HUES64 (cell line): ENCODE results near the gene RPP21.

Experiments used
- H3K27ac ChIP-seq: 2 replicates; pipeline ENCODE4 v1.7.0; 2013; ENCODE audit warnings: low read depth, low read length, inconsistent platforms
- H3K27me3 ChIP-seq: 2 replicates; pipeline ENCODE4 v1.6.1; 2013; ENCODE audit warnings: mild to moderate bottlenecking, low read length; ENCODE audit not compliant: insufficient read depth
- H3K36me3 ChIP-seq: 2 replicates; pipeline ENCODE4 v1.6.1; 2013; ENCODE audit warnings: mild to moderate bottlenecking, low read length; ENCODE audit not compliant: insufficient read depth
- H3K4me1 ChIP-seq: 2 replicates; pipeline ENCODE4 v1.6.1; 2013; ENCODE audit warnings: mild to moderate bottlenecking, low read length, moderate library complexity; ENCODE audit not compliant: insufficient read depth
- H3K4me3 ChIP-seq: 2 replicates; pipeline ENCODE4 v1.5.1; 2013; ENCODE audit warnings: mild to moderate bottlenecking, low read length, moderate library complexity
- H3K9ac ChIP-seq: 2 replicates; pipeline ENCODE4 v1.6.1; 2013; ENCODE audit warnings: mild to moderate bottlenecking, low read depth, low read length
- H3K9me3 ChIP-seq: 2 replicates; pipeline ENCODE4 v1.6.1; 2013; ENCODE audit warnings: low read depth, low read length; ENCODE audit not compliant: insufficient read depth
- WGBS: fragments of 150-250, 120-280 bp; methylation state at CpG from one replicate; pipeline ENCODE4 v1.1.7; 2013; ENCODE audit warnings: missing lambda C conversion rate; 5-methylcytosine and 5-hydroxymethylcytosine counted together

The RPP21 gene

DNA sequence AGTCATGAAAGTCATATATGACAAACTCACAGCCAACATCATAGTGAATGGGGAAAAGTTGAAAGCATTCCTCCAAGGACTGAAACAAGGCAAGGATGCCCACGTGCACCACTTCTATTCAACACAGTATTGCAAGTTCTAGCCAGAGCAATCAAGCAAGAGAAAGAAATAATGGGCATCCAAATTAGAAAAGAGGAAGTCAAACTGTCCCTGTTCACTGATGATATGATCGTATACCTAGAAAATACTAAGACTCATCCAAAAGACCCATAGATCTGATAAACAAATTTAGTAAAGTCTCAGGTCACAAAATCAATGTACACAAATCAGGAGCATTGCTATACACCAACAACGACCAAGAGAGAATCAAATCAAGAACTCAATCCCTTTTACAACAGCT, 41.2 kb downstream of the RPP21 start:
- H3K27me3 ChIP-seq, result peaks cover 49% of the 10 kb centered on the region
- peaks cover under 1% of the 10 kb centered on the region; the same call in 1 of the 2 replicates for H3K4me1 ChIP-seq
- no peak overlapping the region for H3K27ac ChIP-seq
- H3K9me3 ChIP-seq, result no peaks in the 10 kb centered on the region
- no peaks in the 10 kb centered on the region for H3K36me3 ChIP-seq
- H3K4me3 ChIP-seq, result no peak overlapping the region
- WGBS, result 50% methylated on average over 3 of the region's 3 CpGs
- H3K9ac ChIP-seq, result no peak overlapping the region

DNA sequence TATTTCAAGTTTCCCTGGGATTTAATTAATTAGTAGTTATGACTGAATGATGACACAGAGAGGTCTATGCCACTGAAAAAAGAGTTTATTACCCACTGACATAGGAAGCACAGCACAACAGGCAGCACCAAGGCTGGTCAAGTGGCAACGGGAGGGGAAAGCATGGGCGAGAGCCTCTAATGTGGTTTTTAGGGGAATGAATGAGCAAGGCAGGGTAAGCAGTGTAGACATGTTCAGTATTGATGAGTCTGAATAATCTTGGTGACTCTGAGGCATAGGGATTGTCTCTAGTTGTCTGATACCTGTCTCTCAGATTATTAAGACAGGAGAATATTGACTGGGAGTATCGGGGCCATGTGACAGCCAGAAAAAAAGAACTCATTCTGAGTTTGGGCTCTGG, 46.3 kb downstream of the RPP21 start:
- WGBS, result 58% methylated on average over 3 of the region's 3 CpGs
- Histone ChIP-seq H3K4me1 (peaks cover 8% of the 10 kb centered on the region), H3K9me3 (no peaks in the 10 kb centered on the region), H3K27me3 (peaks cover 26% of the 10 kb centered on the region), H3K36me3 (no peaks in the 10 kb centered on the region), H3K9ac (no peak overlapping the region), H3K4me3 (no peak overlapping the region), H3K27ac (no peak overlapping the region)

DNA sequence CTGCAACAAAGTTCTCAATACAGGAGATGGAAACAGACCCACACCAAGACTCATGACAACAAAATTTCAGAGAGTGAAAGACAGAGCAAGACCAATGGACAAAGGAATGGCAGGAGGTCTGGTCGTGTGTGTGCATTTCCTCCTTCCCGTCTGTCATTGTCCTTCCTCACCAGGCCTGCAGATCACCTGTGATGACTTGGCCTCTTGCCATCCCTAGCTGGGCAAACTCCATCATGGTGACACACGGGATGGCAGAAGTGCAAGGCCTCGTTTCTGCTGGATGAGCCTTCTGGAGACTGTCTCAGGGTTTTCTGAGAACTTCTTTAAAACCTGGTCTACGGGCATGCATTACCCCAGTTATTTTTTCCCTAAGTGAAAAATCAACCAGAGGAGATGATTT, 49.2 kb downstream of the RPP21 start:
- Histone ChIP-seq H3K4me1 (peaks cover 8% of the 10 kb centered on the region), H3K9ac (no peak overlapping the region), H3K27me3 (peaks cover 11% of the 10 kb centered on the region), H3K27ac (no peak overlapping the region), H3K4me3 (no peak overlapping the region), H3K9me3 (no peaks in the 10 kb centered on the region), H3K36me3 (no peaks in the 10 kb centered on the region)
- 64% methylated on average over 5 of the region's 5 CpGs for WGBS
